OCI-LY1 (cell line): ENCODE measurements around the gene FBXW4.
A peak's percentile ranks its signal among the peaks of the same experiment; 100 is the strongest.

ENCODE experiments used
- EZH2 ChIP-seq: fragments of 200-600 bp; sonication (generic), shearing (Covaris generic); IDR thresholded peaks from 2 replicates; pipeline ENCODE4 v1.8.0; 2017; ENCODE audit warnings: borderline replicate concordance, mixed run types, mild to moderate bottlenecking, antibody characterized with exemption, low read length, moderate library complexity, mixed read lengths
- TF ChIP-seq, protein P1 (sequence below): fragments of 200-600 bp; sonication (generic), shearing (Covaris generic); IDR thresholded peaks from 2 replicates; pipeline ENCODE4 v1.5.1; 2017; ENCODE audit warnings: mild to moderate bottlenecking, antibody characterized with exemption, low read length, moderate library complexity, mixed read lengths

DNA sequence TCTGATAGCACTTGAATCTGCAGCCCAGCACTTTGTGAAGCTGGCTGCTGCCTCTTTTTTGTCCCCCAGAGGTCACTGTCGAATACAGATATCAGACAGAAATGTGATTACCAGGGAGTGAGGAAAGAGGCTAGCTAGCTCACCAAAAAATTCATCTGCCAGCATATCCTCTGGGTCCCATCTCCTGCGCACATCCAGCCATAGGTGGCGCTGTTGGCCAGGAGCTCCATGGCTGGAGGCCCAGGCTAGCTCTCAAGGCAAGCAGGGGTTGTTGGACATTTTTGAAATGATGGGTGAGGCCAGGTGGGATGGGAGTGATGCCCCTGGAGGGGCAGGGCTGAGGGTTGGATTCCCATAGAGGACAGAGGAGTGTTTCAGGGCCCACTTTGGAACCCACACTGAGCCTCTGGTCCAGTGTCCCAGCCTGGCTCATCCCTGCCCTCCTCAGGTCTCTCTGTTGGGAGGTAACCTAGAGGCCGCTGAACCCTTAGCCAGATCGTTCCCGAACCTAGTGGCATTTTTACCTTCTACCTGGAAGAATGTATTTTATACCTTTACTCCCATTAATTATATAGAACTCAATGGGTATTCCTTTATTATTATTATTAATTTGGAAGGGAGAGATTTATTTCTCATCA, 92.1 kb downstream of the FBXW4 start:
- no peak for TF ChIP-seq EZH2
- TF ChIP-seq, protein P1, sequence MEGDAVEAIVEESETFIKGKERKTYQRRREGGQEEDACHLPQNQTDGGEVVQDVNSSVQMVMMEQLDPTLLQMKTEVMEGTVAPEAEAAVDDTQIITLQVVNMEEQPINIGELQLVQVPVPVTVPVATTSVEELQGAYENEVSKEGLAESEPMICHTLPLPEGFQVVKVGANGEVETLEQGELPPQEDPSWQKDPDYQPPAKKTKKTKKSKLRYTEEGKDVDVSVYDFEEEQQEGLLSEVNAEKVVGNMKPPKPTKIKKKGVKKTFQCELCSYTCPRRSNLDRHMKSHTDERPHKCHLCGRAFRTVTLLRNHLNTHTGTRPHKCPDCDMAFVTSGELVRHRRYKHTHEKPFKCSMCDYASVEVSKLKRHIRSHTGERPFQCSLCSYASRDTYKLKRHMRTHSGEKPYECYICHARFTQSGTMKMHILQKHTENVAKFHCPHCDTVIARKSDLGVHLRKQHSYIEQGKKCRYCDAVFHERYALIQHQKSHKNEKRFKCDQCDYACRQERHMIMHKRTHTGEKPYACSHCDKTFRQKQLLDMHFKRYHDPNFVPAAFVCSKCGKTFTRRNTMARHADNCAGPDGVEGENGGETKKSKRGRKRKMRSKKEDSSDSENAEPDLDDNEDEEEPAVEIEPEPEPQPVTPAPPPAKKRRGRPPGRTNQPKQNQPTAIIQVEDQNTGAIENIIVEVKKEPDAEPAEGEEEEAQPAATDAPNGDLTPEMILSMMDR = peak; percentile 74
